Smooth muscle cell (in vitro differentiated cells): Measurements from ENCODE around the gene TUBB2B. TPM values are rescaled to one million over a fixed set of nuclear protein-coding genes. Genes with fewer than 3 reads are reported as not detected.
A peak's percentile ranks its signal among the peaks of the same experiment; 100 is the strongest.

Experiments used
- DNase-seq: peaks from one replicate; lab custom pipeline; 2025; ENCODE audit not compliant: unreplicated experiment; lab: John Stamatoyannopoulos, UW
- H2AFZ ChIP-seq: fragments of 200-600 bp; sonication (generic); 2 replicates; pipeline ENCODE4 v1.6.0; 2016; ENCODE audit warnings: antibody characterized with exemption, low read depth, mild to moderate bottlenecking
- H3F3A ChIP-seq: fragments of 200-600 bp; sonication (generic); 2 replicates; pipeline ENCODE4 v1.6.0; 2017; ENCODE audit warnings: antibody characterized with exemption, low read depth
- H3K27ac ChIP-seq: fragments of 200-600 bp; sonication (generic); 2 replicates; pipeline ENCODE4 v1.5.1; 2016; ENCODE audit warnings: low read depth, mild to moderate bottlenecking
- H3K27me3 ChIP-seq: fragments of 200-600 bp; sonication (generic); 2 replicates; pipeline ENCODE4 v1.6.1; 2016; ENCODE audit warnings: low read depth, mild to moderate bottlenecking
- H3K36me3 ChIP-seq: fragments of 200-600 bp; sonication (generic); 2 replicates; pipeline ENCODE4 v1.5.1; 2016; ENCODE audit warnings: low read depth
- H3K4me1 ChIP-seq: fragments of 200-600 bp; sonication (generic); 2 replicates; pipeline ENCODE4 v1.5.1; 2016; ENCODE audit warnings: low read depth
- H3K4me2 ChIP-seq: fragments of 200-600 bp; sonication (generic); 2 replicates; pipeline ENCODE4 v1.6.0; 2016; ENCODE audit warnings: mild to moderate bottlenecking
- H3K4me3 ChIP-seq: fragments of 200-600 bp; sonication (generic); 2 replicates; pipeline ENCODE4 v1.5.1; 2016; ENCODE audit warnings: mild to moderate bottlenecking
- H3K79me2 ChIP-seq: fragments of 200-600 bp; sonication (generic); 2 replicates; pipeline ENCODE4 v1.6.0; 2016; ENCODE audit warnings: low read depth, mild to moderate bottlenecking
- H3K9ac ChIP-seq: fragments of 200-600 bp; sonication (generic); 2 replicates; pipeline ENCODE4 v1.6.0; 2016; ENCODE audit warnings: low read depth
- H3K9me3 ChIP-seq: fragments of 200-600 bp; sonication (generic); replicated peaks from 2 replicates; pipeline ENCODE4 v1.5.1; 2016; ENCODE audit warnings: low read depth
- H4K20me1 ChIP-seq: fragments of 200-600 bp; sonication (generic); 2 replicates; pipeline ENCODE4 v1.6.0; 2016; ENCODE audit warnings: low read depth
- WGBS: methylation state at CpG from one replicate; pipeline ENCODE4 v1.1.7; 2016; ENCODE audit warnings: low lambda C conversion rate; 5-methylcytosine and 5-hydroxymethylcytosine counted together
- polyA plus RNA-seq: library from polyadenylated mRNA; unstranded; fragments of >200 nt; fragmentation: Nextera tagmentation; extraction: Ambion mirVana; gene quantifications from 2 replicates; pipeline ENCODE4 v1.2.1, GENCODE V29; 2016
- total RNA-seq: library from RNA; depleted of rRNA; stranded (reverse); fragments of >200 nt; gene quantifications from 2 replicates; pipeline ENCODE4 v1.2.3, GENCODE V29; 2014
- TF ChIP-seq, protein P1 (sequence below): fragments of 200-600 bp; sonication (generic); IDR thresholded peaks from 2 replicates; pipeline ENCODE4 v1.5.1; 2017; ENCODE audit warnings: borderline replicate concordance, mild to moderate bottlenecking, antibody characterized with exemption; ENCODE audit not compliant: insufficient read depth, poor library complexity, severe bottlenecking

TUBB2B gene
- total and polyA plus RNA-seq, 2 experiments from 2014 or later, result 22.7 to 62.1 TPM

DNA sequence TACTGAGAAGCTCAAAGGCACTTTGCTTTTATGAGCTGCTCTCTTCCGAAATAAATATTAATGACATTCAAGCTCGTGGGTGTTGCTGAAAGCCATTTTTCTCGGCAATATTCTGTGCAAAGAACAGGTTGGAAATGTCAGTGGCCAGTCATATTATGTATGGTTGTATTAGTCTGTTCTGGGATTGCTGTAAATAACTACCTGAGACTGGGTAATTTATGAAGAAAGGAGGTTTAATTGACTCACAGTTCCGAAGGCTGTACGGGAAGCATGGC lies 32.1 kb downstream of the TUBB2B start:
- no peak overlapping the region for H3K9ac ChIP-seq
- 83% methylated on average over 5 of the region's 5 CpGs for WGBS

DNA sequence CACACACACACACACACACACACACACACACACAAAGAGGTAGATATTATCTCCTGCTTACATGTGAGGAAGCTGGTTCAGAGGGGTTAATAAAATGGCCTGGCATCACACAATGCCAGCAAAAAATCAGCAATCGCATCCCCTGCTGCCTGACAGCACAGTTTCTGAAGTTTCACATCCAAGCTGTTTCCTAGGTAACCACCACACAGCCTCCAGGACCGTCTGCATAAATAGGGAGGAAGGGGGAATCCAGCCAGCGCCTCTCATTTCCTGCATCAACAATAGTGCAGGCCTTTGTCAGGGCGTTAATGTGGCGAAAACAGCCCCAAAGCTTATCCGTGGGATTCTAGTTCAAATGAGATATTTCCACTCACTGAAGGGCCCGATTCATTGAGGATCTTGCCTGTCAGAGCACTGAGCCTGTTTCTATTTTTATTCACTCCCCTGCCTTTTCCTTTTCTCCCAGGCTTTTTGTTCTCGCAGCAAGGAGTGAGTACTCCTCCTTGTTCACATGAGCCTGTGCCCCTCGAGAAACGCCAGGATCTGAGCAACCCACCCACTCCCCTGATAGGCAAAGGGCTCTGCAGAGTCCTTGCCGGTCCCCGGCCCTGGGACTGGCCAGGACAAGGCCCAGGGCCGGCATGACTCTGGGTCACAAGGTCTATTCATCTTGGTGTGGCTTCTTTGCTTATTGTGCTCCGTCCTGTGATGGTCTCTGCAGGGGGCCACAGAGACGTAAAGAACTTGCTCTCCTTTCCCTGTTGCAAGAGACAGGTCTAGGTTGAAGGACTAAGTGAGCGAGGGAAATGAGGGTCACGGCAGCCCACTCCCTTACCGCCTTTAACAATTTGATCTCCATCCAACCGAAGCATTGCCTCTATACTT lies 32.7 kb downstream of the TUBB2B start:
- Histone ChIP-seq H3K4me2 (no peak overlapping the region), H3K4me1 (peaks cover 18% of the 10 kb centered on the region), H2AFZ (peak overlapping the region; percentile 74), H3K27ac (no peak overlapping the region), H4K20me1 (no peaks in the 10 kb centered on the region), H3K36me3 (no peaks in the 10 kb centered on the region), H3K9ac (no peak overlapping the region), H3K27me3 (no peaks in the 10 kb centered on the region), H3K79me2 (no peaks in the 10 kb centered on the region), H3F3A (no peaks in the 10 kb centered on the region), H3K9me3 (no peaks in the 10 kb centered on the region), H3K4me3 (no peak overlapping the region)
- DNase-seq, result no peak
- 51% methylated on average over 19 of the region's 19 CpGs for WGBS
- TF ChIP-seq, protein P1, sequence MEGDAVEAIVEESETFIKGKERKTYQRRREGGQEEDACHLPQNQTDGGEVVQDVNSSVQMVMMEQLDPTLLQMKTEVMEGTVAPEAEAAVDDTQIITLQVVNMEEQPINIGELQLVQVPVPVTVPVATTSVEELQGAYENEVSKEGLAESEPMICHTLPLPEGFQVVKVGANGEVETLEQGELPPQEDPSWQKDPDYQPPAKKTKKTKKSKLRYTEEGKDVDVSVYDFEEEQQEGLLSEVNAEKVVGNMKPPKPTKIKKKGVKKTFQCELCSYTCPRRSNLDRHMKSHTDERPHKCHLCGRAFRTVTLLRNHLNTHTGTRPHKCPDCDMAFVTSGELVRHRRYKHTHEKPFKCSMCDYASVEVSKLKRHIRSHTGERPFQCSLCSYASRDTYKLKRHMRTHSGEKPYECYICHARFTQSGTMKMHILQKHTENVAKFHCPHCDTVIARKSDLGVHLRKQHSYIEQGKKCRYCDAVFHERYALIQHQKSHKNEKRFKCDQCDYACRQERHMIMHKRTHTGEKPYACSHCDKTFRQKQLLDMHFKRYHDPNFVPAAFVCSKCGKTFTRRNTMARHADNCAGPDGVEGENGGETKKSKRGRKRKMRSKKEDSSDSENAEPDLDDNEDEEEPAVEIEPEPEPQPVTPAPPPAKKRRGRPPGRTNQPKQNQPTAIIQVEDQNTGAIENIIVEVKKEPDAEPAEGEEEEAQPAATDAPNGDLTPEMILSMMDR, result no peak

More for the DNA sequence above, 32.1 kb downstream of the TUBB2B start:
- H3K4me1 ChIP-seq, result peaks cover 18% of the 10 kb centered on the region
- H2AFZ ChIP-seq, result no peak overlapping the region
- H3K4me3 ChIP-seq, result no peak overlapping the region
- TF ChIP-seq, protein P1, result no peak
- H3F3A ChIP-seq, result no peaks in the 10 kb centered on the region
- H3K9me3 ChIP-seq, result no peaks in the 10 kb centered on the region
- H3K36me3 ChIP-seq, result no peaks in the 10 kb centered on the region
- H3K79me2 ChIP-seq, result no peaks in the 10 kb centered on the region
- no peak overlapping the region for H3K27ac ChIP-seq
- H3K4me2 ChIP-seq, result no peak overlapping the region
- H4K20me1 ChIP-seq, result no peaks in the 10 kb centered on the region
- H3K27me3 ChIP-seq, result no peaks in the 10 kb centered on the region
- no peak for DNase-seq

DNA sequence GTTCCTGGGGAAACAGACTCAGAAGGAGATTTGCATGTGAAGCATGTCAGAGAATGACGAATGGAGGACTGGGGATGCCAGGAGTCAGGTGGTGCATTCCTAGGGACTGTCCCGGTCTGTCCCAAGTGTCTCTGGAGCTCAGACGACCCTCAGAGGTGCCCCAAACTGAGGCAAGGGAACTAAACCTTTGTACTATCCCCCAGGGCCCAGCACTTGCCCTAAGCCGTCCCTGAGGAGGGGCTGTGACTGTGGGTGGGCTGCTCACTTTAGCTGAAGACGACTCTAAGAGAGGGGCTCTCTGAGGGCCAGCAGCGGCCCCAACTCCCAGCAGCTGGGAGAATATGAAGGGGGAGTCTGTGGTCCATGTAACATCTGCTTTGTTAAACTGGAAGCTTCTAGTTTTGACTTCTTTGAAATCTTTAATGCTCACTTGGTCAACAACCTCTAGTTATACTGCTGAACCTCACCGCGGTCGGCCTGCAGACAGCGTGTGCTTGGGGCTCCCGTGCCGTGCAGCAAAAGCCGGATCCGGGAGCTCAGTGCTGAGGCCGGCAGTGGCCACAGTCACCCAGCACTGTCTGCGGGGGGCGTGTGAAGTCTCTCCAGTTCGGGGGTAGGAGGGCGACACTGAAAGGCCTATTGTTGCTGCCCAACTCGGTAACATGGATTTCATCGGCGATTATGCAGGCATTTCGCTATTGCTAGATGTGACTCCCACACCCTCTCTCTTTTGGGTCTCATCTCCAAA lies 34.2 kb downstream of the TUBB2B start:
- no peak overlapping the region for H2AFZ ChIP-seq

More for the DNA sequence above, 34.2 kb downstream of the TUBB2B start:
- Histone ChIP-seq H3K9ac (no peak overlapping the region), H3K79me2 (no peaks in the 10 kb centered on the region), H3K4me3 (no peak overlapping the region), H3K27me3 (no peaks in the 10 kb centered on the region), H3K4me1 (peaks cover 18% of the 10 kb centered on the region), H4K20me1 (no peaks in the 10 kb centered on the region), H3K36me3 (no peaks in the 10 kb centered on the region), H3K9me3 (no peaks in the 10 kb centered on the region), H3K4me2 (no peak overlapping the region), H3F3A (no peaks in the 10 kb centered on the region), H3K27ac (no peak overlapping the region)
- 78% methylated on average over 23 of the region's 23 CpGs for WGBS
- TF ChIP-seq, protein P1, result no peak
- no peak for DNase-seq
